HepG2 (cell line): ENCODE results near the gene DPYSL3. TPM values are rescaled to one million over a fixed set of nuclear protein-coding genes. Genes with fewer than 3 reads are reported as not detected.

Source experiments
- ATAC-seq: fragments of 200-7000 bp; cut with Tn5 transposase; 3 replicates; pipeline ENCODE4 v1.9.1; 2020; ENCODE audit warnings: mild to moderate bottlenecking, moderate library complexity
- BruUV-seq: library from RNA; stranded (reverse); fragments of 400-500 nt; replicated peaks from 2 replicates; lab custom pipeline; 2021; lab: Mats Ljungman, UMichigan
- CTCF ChIA-PET: fragments of 300-600 bp; formaldehyde crosslinking; extraction: SDS; loops from one replicate; lab custom pipeline; 2021; ENCODE audit warnings: low total read pairs, inconsistent platforms, low intra/inter-chr PET ratio; lab: Yijun Ruan, JAX
- POLR2A ChIA-PET: fragments of 350-600 bp; sonication (Branson Sonifier 250); formaldehyde crosslinking; loops from one replicate; lab custom pipeline; 2020; ENCODE audit warnings: antibody characterized with exemption, inconsistent platforms; lab: Yijun Ruan, JAX
- DNase-seq: peaks from one replicate; pipeline ENCODE4 v3.0.0-alpha.2; 2015; ENCODE audit warnings: low spot score
- FAIRE-seq: peaks from 3 replicates; lab custom pipeline; 2011; peaks lifted over from hg19 to GRCh38; lab: Jason Lieb, UNC
- H2AFZ ChIP-seq: one replicate; pipeline ENCODE4 v1.6.1; 2011; ENCODE audit warnings: low read length, inconsistent platforms
- H3K27ac ChIP-seq: fragments of 300-600 bp; 3 replicates; pipeline ENCODE4 v1.8.0; 2011; ENCODE audit warnings: mixed run types, mild to moderate bottlenecking, mixed read lengths, low read length, inconsistent platforms; ENCODE audit not compliant: insufficient read depth; ENCODE audit errors: extremely low read length
- H3K27me3 ChIP-seq, 2 experiments: fragments of 200-600 bp in 1 of 2; 2 replicates in 1 of 2; 3 replicates in 1 of 2; pipeline versions ENCODE4 v1.6.0 to v1.8.0; 2011; ENCODE audit warnings: low read length in 2 of 2, mild to moderate bottlenecking in 2 of 2, moderate library complexity in 2 of 2, inconsistent platforms in 1 of 2; ENCODE audit not compliant: insufficient read depth in 2 of 2, control insufficient read depth in 1 of 2
- H3K36me3 ChIP-seq, 2 experiments: fragments of 200-600 bp in 1 of 2; replicated peaks in 1 of 2; 2 replicates in 1 of 2; 3 replicates in 1 of 2; pipeline versions ENCODE4 v1.5.1 to v1.8.0; 2011; ENCODE audit warnings: low read length in 2 of 2, inconsistent platforms in 1 of 2; ENCODE audit not compliant: insufficient read depth in 2 of 2, control insufficient read depth in 1 of 2
- H3K4me1 ChIP-seq: 2 replicates; pipeline ENCODE4 v1.5.1; 2012; ENCODE audit warnings: low read length, inconsistent platforms; ENCODE audit not compliant: insufficient read depth
- H3K4me2 ChIP-seq: 2 replicates; pipeline ENCODE4 v1.6.0; 2011; ENCODE audit warnings: low read depth, low read length, inconsistent platforms
- H3K4me3 ChIP-seq, 3 experiments: fragments of 200-600 bp in 1 of 3; sonication (generic), shearing (Covaris generic) in 1 of 3; replicated peaks in 1 of 3; 2 replicates each; pipeline ENCODE4 v1.5.1; 2011 to 2016; ENCODE audit warnings: low read length in 3 of 3, inconsistent platforms in 2 of 3, low read depth in 2 of 3, mild to moderate bottlenecking in 2 of 3, control low read depth in 1 of 3, mixed read lengths in 1 of 3; ENCODE audit not compliant: insufficient read depth in 1 of 3
- H3K79me2 ChIP-seq: one replicate; pipeline ENCODE4 v1.6.1; 2011; ENCODE audit warnings: low read length, inconsistent platforms; ENCODE audit not compliant: insufficient read depth
- H3K9ac ChIP-seq: 2 replicates; pipeline ENCODE4 v1.6.0; 2011; ENCODE audit warnings: mild to moderate bottlenecking, low read depth, low read length, inconsistent platforms; ENCODE audit not compliant: insufficient read depth
- H3K9me3 ChIP-seq: 2 replicates; pipeline ENCODE4 v1.5.1; 2012; ENCODE audit warnings: mild to moderate bottlenecking, low read length
- H4K20me1 ChIP-seq: 2 replicates; pipeline ENCODE4 v1.6.0; 2011; ENCODE audit warnings: inconsistent platforms, mild to moderate bottlenecking, low read length, moderate library complexity; ENCODE audit not compliant: insufficient read depth
- ARHGAP35 ChIP-seq: sonication (generic); formaldehyde crosslinking; IDR thresholded peaks from 2 replicates; pipeline ENCODE4 v1.9.0; 2022; ENCODE audit warnings: mild to moderate bottlenecking, inconsistent platforms, moderate library complexity, missing genetic modification reagents, borderline replicate concordance
- FOXA1 ChIP-seq, 2 experiments: fragments of 450-650 bp in 1 of 2; sonication (generic) in 1 of 2; formaldehyde crosslinking in 1 of 2; IDR thresholded peaks; 2 replicates each; pipeline versions ENCODE4 v1.4.0 to v1.6.1; 2016 to 2020; ENCODE audit warnings: missing genetic modification reagents in 1 of 2
- NR1H2 ChIP-seq: sonication (generic); formaldehyde crosslinking; IDR thresholded peaks from 2 replicates; pipeline ENCODE4 v1.8.1; 2022; ENCODE audit warnings: low read depth, missing genetic modification reagents, borderline replicate concordance
- PHB2 ChIP-seq: fragments of 450-650 bp; IDR thresholded peaks from 2 replicates; pipeline ENCODE4 v1.6.1; 2018; ENCODE audit not compliant: partially characterized antibody
- SP5 ChIP-seq: IDR thresholded peaks from 2 replicates; pipeline ENCODE4 v1.6.1; 2016; ENCODE audit warnings: low read depth, borderline replicate concordance
- ZBTB3 ChIP-seq: sonication (generic); formaldehyde crosslinking; IDR thresholded peaks from 2 replicates; pipeline ENCODE4 v1.4.0; 2020; ENCODE audit warnings: low read depth, mild to moderate bottlenecking, moderate library complexity, missing genetic modification reagents, borderline replicate concordance
- ZHX2 ChIP-seq, 2 experiments: sonication (generic) in 1 of 2; formaldehyde crosslinking in 1 of 2; IDR thresholded peaks; 2 replicates each; pipeline versions ENCODE4 v1.6.1 to v1.9.0; 2014 to 2022; ENCODE audit warnings: antibody characterized with exemption in 1 of 2, borderline replicate concordance in 1 of 2, inconsistent platforms in 1 of 2, low read depth in 1 of 2, missing genetic modification reagents in 1 of 2
- ZNF274 ChIP-seq: sonication (generic); formaldehyde crosslinking; IDR thresholded peaks from 2 replicates; pipeline ENCODE4 v1.5.1; 2020; ENCODE audit warnings: mild to moderate bottlenecking, missing genetic modification reagents
- ZNF276 ChIP-seq: sonication (generic); formaldehyde crosslinking; IDR thresholded peaks from 2 replicates; pipeline ENCODE4 v1.4.0; 2020; ENCODE audit warnings: mild to moderate bottlenecking, low read depth, missing genetic modification reagents
- ZNF30 ChIP-seq: sonication (generic); formaldehyde crosslinking; IDR thresholded peaks from 2 replicates; pipeline ENCODE4 v1.5.0; 2020; ENCODE audit warnings: mild to moderate bottlenecking, missing genetic modification reagents
- ZNF609 ChIP-seq: sonication (generic); formaldehyde crosslinking; IDR thresholded peaks from 2 replicates; pipeline ENCODE4 v1.4.0; 2020; ENCODE audit warnings: mild to moderate bottlenecking, missing genetic modification reagents, borderline replicate concordance
- WGBS: methylation state at CpG from one replicate; pipeline ENCODE4 v1.1.6; 2017; ENCODE audit warnings: low lambda C conversion rate; 5-methylcytosine and 5-hydroxymethylcytosine counted together
- in situ Hi-C: cut with HindIII; loops from 2 replicates; pipeline ENCODE4 v1.10.0; 2017; ENCODE audit warnings: low pct_unique_long_range_greater_than_20kb; ENCODE audit not compliant: extremely low pct_ligation_motif_present
- intact Hi-C: fragments of 100-400 bp; cut with micrococcal nuclease; formaldehyde crosslinking; loops from one replicate; pipeline ENCODE4 v1.10.0; 2022; ENCODE audit not compliant: unreplicated experiment
- polyA plus RNA-seq, 8 experiments: library from polyadenylated mRNA; depleted of rRNA in 3 of 8; stranded (reverse) in 7 of 8; unstranded in 1 of 8; fragments of >200 nt; fragmentation: Illumina TruSeq in 4 of 8; extraction: Trizol in 4 of 8; gene quantifications; 2 replicates each; pipeline versions ENCODE4 v1.2.1 to v1.2.3, GENCODE V29; 2011 to 2016; ENCODE audit warnings: low read depth in 4 of 8, missing spikeins in 1 of 8, mixed read lengths in 1 of 8; ENCODE audit not compliant: insufficient read depth in 1 of 8
- total RNA-seq, 5 experiments: library from RNA; depleted of rRNA; stranded (reverse); fragments of >200 nt; fragmentation: Illumina TruSeq; extraction: Trizol; gene quantifications; 2 replicates each; pipeline ENCODE4 v1.2.3, GENCODE V29; 2016; ENCODE audit warnings: low read depth in 1 of 5

DPYSL3 gene
- total and polyA plus RNA-seq, 2 of the 13 experiments (the other 11 are each of a cell fraction or from before 2014, with no cell fraction given) = 0.08 to 0.15 TPM

- no TSS peak for BruUV-seq
- DNase-seq (no peak), FAIRE-seq (no peak), ATAC-seq (no peak)
- Histone ChIP-seq H2AFZ (no peak overlapping the region), H3K27me3 (no peaks in the 10 kb centered on the region), H4K20me1 (no peaks in the 10 kb centered on the region), H3K4me3 (no peak overlapping the region), H3K36me3 (no peaks in the 10 kb centered on the region), H3K27ac (no peak overlapping the region), H3K4me2 (no peak overlapping the region), H3K9me3 (no peaks in the 10 kb centered on the region), H3K9ac (no peak overlapping the region), H3K79me2 (no peaks in the 10 kb centered on the region), H3K4me1 (no peaks in the 10 kb centered on the region)
- ChIA-PET CTCF (interaction anchor here (1.5 kb wide), 1 partner anchor 113 kb away, joined by 3 read pairs; no protein-coding TSS in a partner anchor), POLR2A (no interaction called here)
- intact Hi-C loops = no loop called here
- in situ Hi-C loops = no loop called here
- 34% methylated on average over 3 of the region's 3 CpGs for WGBS
- TF ChIP-seq ZNF276 (CRISPR knock-in tag) (no peak), ARHGAP35 (no peak), ZBTB3 (CRISPR knock-in tag) (no peak), ZHX2 (IDR thresholded peaks at IDR 0.05; ENCODE audit: low read depth) (no peak), ZHX2 (CRISPR knock-in tag; IDR thresholded peaks at IDR 0.05; ENCODE audit: borderline replicate concordance) (no peak), ZNF609 (CRISPR knock-in tag) (no peak), NR1H2 (CRISPR knock-in tag) (no peak), FOXA1 (IDR thresholded peaks at IDR 0.05) (no peak), FOXA1 (CRISPR knock-in tag; IDR thresholded peaks at IDR 0.05) (no peak), ZNF30 (CRISPR knock-in tag) (no peak), SP5 (no peak), ZNF274 (no peak), PHB2 (no peak)
Observed at GRCh38 chr5:147465747-147466146, 44.1 kb downstream of the DPYSL3 start.
